HPDE6-E6E7 (cell line): ENCODE results near the gene DDX1.
A peak's percentile ranks its signal among the peaks of the same experiment; 100 is the strongest.

Experiments used
- DNase-seq: peaks from one replicate; pipeline ENCODE4 v3.0.0; 2011; ENCODE audit warnings: missing footprints; ENCODE audit errors: extremely low spot score

DDX1 gene

GRCh38 chr2:15562354-15563031 lies 29.2 kb upstream of the DDX1 start:
- no peak for DNase-seq

GRCh38 chr2:15563227-15564100 lies 28.2 kb upstream of the DDX1 start:
- DNase-seq: no peak

- no peak for DNase-seq
Observed at GRCh38 chr2:15565392-15565791, 26.3 kb upstream of the DDX1 start.

GRCh38 chr2:15565994-15566671 lies 25.5 kb upstream of the DDX1 start:
- DNase-seq: no peak

GRCh38 chr2:15566912-15567311 lies 24.8 kb upstream of the DDX1 start:
- no peak for DNase-seq

- no peak for DNase-seq
Observed at GRCh38 chr2:15568874-15569273, 22.8 kb upstream of the DDX1 start.

GRCh38 chr2:15570104-15570503 lies 21.6 kb upstream of the DDX1 start:
- no peak for DNase-seq

GRCh38 chr2:15571729-15572128 lies 19.9 kb upstream of the DDX1 start:
- no peak for DNase-seq

- peak; percentile 51 for DNase-seq
Observed at GRCh38 chr2:15577071-15577735, 14.5 kb upstream of the DDX1 start.

GRCh38 chr2:15579641-15580040 lies 12.0 kb upstream of the DDX1 start:
- no peak for DNase-seq

GRCh38 chr2:15580451-15580850 lies 11.2 kb upstream of the DDX1 start:
- no peak for DNase-seq

- DNase-seq: no peak
Observed at GRCh38 chr2:15582710-15583357, 8.8 kb upstream of the DDX1 start.

- DNase-seq: no peak
Observed at GRCh38 chr2:15583826-15584225, 7.8 kb upstream of the DDX1 start.

- no peak for DNase-seq
Observed at GRCh38 chr2:15584316-15584715, 7.4 kb upstream of the DDX1 start.

- DNase-seq: no peak
Observed at GRCh38 chr2:15584767-15585469, 6.8 kb upstream of the DDX1 start.

GRCh38 chr2:15588329-15588919 lies 3.2 kb upstream of the DDX1 start:
- DNase-seq: peak; percentile 49

GRCh38 chr2:15591373-15591691 lies 336 bp upstream of the DDX1 start:
- DNase-seq: peak; percentile 8

GRCh38 chr2:15593327-15593705 lies 1.6 kb downstream of the DDX1 start:
- no peak for DNase-seq

- DNase-seq: no peak
Observed at GRCh38 chr2:15594291-15595256, 2.9 kb downstream of the DDX1 start.
